HG03432 (cell line): ENCODE measurements around the gene RAB29.
"Not testable (repeated sequence)": the region's sequence is repeated elsewhere in the genome, so short reads cannot be mapped to it uniquely, and the experiment has no call there.

Experiments
- ATAC-seq: cut with Tn5 transposase; IDR thresholded peaks from one replicate; pipeline ENCODE4 v1.9.1; 2021; ENCODE audit warnings: mild to moderate bottlenecking, moderate library complexity; ENCODE audit not compliant: unreplicated experiment

The RAB29 gene

GRCh38 chr1:205775015-205775716 is at the start of gene RAB29:
TSS of gene RAB29 (minus strand) at chr1:205775482. CDS start at chr1:205774956, 526 bp downstream.
- peak; percentile 79 for ATAC-seq

- no peak for ATAC-seq
Observed at GRCh38 chr1:205824180-205824579, 48.9 kb upstream of the RAB29 start.

- not testable (repeated sequence) for ATAC-seq
Observed at GRCh38 chr1:205823260-205823659, 48.0 kb upstream of the RAB29 start.

- no peak for ATAC-seq
Observed at GRCh38 chr1:205822397-205822796, 47.1 kb upstream of the RAB29 start.

- no peak for ATAC-seq
Observed at GRCh38 chr1:205817988-205818387, 42.7 kb upstream of the RAB29 start.

GRCh38 chr1:205817364-205817763 is 42.1 kb upstream of the RAB29 start:
- ATAC-seq = no peak

GRCh38 chr1:205813755-205814058 is 38.4 kb upstream of the RAB29 start:
- no peak for ATAC-seq

GRCh38 chr1:205812878-205813754 is 37.8 kb upstream of the RAB29 start, which contains the start of gene SLC41A1:
TSS of gene SLC41A1 (minus strand) at chr1:205813198. CDS start at chr1:205810441, 2,757 bp downstream.
- ATAC-seq = peak; percentile 92

GRCh38 chr1:205812271-205812877 is 37.1 kb upstream of the RAB29 start:
- ATAC-seq = peak; percentile 13

GRCh38 chr1:205811660-205812059 is 36.4 kb upstream of the RAB29 start:
- ATAC-seq = no peak

GRCh38 chr1:205810448-205811157 is 35.3 kb upstream of the RAB29 start:
- ATAC-seq = no peak

- ATAC-seq = no peak
Observed at GRCh38 chr1:205809942-205810345, 34.7 kb upstream of the RAB29 start.

GRCh38 chr1:205809469-205809868 is 34.2 kb upstream of the RAB29 start:
- no peak for ATAC-seq

GRCh38 chr1:205805082-205805711 is 29.9 kb upstream of the RAB29 start:
- no peak for ATAC-seq

GRCh38 chr1:205804605-205805004 is 29.3 kb upstream of the RAB29 start:
- ATAC-seq = no peak

GRCh38 chr1:205803986-205804385 is 28.7 kb upstream of the RAB29 start:
- no peak for ATAC-seq

- ATAC-seq = no peak
Observed at GRCh38 chr1:205802060-205802459, 26.8 kb upstream of the RAB29 start.

- ATAC-seq = no peak
Observed at GRCh38 chr1:205800981-205801703, 25.9 kb upstream of the RAB29 start.

GRCh38 chr1:205800427-205800826 is 25.1 kb upstream of the RAB29 start:
- no peak for ATAC-seq

- no peak for ATAC-seq
Observed at GRCh38 chr1:205798577-205798976, 23.3 kb upstream of the RAB29 start.
